Fibroblast of mammary gland (primary cell): Measurements from ENCODE around the gene BRWD1.
A peak's percentile ranks its signal among the peaks of the same experiment; 100 is the strongest.

Source experiments
- DNase-seq: peaks from one replicate; pipeline ENCODE4 v3.0.0-alpha.2; 2010; ENCODE audit warnings: low read depth
- H3K4me3 ChIP-seq: 2 replicates; pipeline ENCODE4 v1.5.1; 2011; ENCODE audit warnings: low read depth, mild to moderate bottlenecking, low read length, moderate library complexity; ENCODE audit not compliant: control insufficient read depth
- TF ChIP-seq, protein P1 (sequence below): conservative IDR thresholded peaks from 2 replicates; pipeline ENCODE4 v1.5.1; 2011; ENCODE audit warnings: low read depth, low read length, inconsistent platforms; ENCODE audit not compliant: control insufficient read depth, insufficient read depth

The BRWD1 gene

DNA sequence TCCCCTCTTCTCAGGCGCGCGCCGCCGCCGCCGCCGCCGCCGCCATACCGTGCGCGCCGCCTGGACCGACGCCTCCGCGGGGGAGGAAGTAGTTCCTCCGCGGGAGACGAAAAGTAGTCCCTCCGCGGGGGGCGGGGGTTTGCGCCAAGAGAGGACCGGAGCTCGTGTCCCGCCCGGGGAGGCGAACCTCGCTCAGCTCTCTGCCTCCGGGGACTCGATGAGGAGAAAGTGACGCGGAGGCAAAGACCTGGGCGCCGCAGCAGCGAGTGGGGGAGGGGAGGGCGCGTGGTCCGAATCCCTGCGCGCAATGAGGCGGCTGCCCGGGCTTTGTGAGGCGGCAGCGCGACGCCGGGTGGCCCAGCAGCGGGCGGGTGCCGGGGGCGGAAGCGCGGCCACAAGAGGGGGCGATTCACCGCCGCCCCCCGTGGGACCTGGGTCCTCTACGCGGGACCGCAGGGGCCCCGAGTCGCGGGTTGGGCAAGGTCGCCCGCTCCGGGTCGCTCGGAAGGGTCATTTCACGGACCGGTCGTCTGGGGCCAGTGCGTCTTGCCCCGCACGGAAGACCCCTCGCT lies at the start of gene BRWD1:
BRWD1 (minus strand) TSS at position 62 of the 572 bp plus-strand sequence. CDS start 141 bp downstream, outside the sequence.
- TF ChIP-seq, protein P1, sequence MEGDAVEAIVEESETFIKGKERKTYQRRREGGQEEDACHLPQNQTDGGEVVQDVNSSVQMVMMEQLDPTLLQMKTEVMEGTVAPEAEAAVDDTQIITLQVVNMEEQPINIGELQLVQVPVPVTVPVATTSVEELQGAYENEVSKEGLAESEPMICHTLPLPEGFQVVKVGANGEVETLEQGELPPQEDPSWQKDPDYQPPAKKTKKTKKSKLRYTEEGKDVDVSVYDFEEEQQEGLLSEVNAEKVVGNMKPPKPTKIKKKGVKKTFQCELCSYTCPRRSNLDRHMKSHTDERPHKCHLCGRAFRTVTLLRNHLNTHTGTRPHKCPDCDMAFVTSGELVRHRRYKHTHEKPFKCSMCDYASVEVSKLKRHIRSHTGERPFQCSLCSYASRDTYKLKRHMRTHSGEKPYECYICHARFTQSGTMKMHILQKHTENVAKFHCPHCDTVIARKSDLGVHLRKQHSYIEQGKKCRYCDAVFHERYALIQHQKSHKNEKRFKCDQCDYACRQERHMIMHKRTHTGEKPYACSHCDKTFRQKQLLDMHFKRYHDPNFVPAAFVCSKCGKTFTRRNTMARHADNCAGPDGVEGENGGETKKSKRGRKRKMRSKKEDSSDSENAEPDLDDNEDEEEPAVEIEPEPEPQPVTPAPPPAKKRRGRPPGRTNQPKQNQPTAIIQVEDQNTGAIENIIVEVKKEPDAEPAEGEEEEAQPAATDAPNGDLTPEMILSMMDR = no peak
- peak within 1 kb of the TSS; percentile 66 for H3K4me3 ChIP-seq
- peak; percentile 71 for DNase-seq

DNA sequence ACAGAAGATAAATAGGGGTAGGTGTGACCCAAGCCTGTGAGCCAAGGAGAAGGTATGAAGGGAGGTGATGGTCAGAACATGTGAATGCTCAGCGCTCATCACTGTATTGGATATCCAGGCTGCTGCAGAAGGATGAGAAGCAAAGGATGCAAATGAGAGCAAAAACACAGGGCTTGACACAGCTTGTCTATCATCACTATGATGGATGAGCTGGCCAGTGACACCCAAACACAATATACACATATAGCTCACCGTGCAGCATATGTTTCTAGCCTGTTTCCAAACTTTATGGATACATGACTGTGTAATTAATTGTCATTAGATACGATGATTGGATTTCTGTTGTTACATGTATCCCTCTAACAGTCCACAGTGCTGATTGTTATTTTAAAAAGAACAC lies 49.3 kb upstream of the BRWD1 start:
- TF ChIP-seq, protein P1 = no peak
- no peak for DNase-seq
- no peak overlapping the region for H3K4me3 ChIP-seq

DNA sequence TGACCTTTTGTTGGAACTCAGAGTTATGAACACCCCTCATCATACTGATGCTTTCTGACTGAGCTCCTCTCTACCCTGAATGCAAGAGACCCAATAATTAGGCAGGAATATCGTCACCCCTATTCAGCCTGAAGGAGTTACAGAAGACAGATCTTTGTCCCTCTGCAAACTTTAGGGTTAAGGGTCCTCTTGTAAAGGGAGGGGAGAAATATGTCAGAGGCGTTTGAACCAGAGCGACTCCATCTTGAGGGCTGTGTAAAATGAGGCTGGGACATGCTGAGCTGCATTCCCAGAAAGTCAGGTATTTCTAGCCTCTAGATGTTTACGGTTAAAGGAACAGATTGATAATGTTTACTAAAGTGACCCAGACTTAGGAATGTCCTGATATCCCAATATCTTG lies 46.0 kb upstream of the BRWD1 start:
- no peak overlapping the region for H3K4me3 ChIP-seq
- TF ChIP-seq, protein P1 = no peak
- no peak for DNase-seq

DNA sequence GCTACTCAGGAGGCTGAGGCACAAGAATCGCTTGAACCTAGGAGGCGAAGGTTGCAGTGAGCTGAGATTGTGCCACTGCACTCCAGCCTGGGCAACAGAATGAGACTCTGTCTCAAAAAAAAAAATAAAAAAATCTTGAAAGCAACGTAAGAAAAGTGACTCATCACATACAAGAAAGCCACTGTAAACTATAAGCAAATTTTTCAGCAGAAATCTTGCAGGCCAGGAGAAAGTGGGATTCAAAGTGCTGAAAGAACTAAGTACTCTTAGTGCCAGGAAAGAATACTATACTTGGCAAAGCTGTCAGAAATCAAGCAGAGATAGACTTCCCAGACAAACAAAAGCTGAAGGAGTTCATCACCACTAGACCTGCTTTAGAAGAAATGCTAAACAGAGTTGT lies 39.9 kb upstream of the BRWD1 start:
- H3K4me3 ChIP-seq = no peak overlapping the region
- TF ChIP-seq, protein P1 = no peak
- DNase-seq = peak; percentile 36

DNA sequence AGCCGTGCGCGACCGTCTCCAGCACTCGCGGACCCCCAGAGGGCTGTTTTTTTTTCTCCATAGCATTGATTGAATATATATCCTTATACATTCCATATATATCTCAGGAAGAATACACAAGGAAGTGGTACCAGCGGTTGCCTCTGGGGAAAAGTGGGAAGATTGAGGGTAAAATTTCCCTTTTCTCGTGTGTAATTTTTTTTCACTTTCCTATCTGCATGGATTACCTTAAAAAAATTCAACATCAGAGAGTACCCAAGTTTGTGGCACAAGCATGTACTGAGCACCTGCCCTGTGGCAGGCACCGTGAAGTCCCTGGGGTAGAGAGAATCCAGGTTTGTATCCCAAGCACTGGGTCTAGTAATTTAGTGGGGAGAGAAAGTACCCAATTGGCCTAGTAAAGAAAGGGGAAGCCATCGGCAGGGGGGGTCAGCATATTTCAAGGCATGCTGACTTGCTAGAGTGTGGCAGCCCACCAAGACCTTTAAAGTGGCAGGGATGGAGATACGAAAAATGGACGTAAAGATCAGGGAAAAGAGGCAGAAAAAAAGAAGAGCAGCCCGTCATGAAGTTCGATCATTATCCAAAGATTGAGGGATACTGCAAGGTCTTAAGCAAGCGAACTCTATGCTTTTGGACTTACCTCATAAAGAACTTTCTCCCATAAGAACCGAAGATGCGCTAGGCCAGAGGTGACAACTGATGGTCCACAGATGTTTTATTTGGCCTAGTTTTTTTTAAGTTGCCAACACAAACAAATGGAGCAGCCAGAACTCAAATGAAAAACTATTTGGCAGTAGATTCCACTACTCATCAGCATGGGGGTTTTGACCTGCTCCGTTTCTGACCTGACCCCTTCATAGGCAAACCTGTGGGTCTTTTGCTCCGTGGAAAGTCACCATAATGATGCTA lies 36.9 kb upstream of the BRWD1 start:
- TF ChIP-seq, protein P1 = no peak
- H3K4me3 ChIP-seq = peak overlapping the region; percentile 66
- peak; percentile 47 for DNase-seq

DNA sequence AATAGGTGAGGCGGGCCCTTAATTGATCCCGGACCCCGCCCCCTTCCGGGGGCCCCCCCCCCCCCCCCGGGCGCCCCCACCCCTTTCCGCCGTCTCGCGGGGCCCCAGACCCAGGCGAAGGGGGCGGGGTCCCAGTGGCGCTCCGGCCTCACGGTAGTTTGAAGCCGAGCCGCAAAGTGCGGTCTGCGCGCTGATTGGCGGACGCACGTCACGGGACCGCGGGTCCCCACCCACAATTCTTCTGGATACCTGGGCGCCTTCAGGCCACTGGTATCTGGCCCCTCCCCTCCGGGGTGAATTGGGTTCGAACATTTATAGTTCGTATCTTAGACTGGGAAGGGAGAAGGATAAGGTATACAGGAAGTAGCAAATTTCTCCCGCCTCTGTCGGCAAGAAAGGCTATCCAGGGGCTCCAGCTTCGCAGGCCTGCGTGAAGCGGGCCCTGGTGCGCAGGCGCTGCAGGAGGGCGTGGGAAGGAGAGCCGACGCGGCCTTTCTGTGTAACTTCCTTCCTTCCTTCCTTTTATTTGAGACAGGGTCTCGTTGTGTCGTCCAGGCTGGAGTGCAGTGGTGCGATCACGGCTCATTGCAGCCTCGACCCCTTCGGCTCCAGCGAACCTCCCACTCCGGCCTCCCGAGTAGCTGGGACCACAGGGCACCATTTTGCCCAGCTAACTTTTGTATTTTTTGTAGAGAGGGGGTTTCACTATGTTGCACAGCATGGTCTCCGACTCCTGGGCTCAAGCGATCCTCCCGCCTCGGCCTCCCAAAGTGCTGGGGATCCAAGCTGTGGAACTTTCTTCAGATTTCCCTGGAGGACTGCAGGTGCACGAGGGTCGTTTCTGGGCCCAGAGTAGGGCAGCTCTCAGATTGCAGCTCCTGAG lies 36.0 kb upstream of the BRWD1 start:
- TF ChIP-seq, protein P1 = no peak
- peak; percentile 89 for DNase-seq
- peak overlapping the region; percentile 66 for H3K4me3 ChIP-seq
